Kidney tubule cell (primary cell): ENCODE results near the gene KCNK7.

Experiments used
- DNase-seq: peaks from one replicate; pipeline ENCODE4 v3.0.0-alpha.2; 2018; ENCODE audit warnings: low spot score

The KCNK7 gene

DNA sequence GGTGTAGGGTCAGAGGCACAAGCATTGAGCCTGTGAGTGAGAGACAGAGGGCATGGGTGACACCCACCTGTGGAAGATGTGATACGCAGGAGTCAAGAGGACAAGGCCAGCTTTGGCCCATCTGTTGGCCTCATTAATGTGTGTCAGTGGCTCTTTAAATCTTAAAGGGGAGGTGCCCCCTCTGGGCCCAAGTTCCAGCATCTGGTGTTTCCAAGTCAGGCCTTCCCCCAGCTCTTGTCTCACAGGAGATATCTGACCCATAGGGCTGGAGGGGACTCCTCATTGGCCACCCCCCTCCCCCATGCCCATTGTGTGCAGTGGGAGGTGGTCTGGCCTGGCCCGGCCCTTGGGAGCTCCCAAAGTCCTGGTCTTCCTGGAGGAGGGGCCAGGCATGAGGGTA, 8.9 kb downstream of the KCNK7 start:
- DNase-seq: no peak

DNA sequence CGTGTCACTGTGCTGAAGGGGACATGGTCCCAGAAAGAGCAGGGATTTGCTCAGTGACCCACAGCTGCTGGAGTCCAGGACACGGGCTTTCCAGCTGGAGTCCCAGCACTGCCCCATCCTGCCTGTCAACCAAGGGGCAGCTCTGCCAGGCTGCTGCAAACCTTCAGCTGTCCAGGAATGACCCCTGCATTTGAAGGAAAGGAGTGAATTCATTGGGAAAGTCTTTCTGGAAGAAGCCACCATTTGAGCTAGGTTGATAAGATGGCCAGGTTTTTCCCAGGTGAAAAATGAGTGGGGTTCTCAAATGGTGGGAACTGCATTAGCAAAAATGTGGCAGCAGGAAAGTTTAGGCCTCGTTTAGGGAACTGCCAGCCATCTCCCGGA, 9.4 kb downstream of the KCNK7 start:
- no peak for DNase-seq

DNA sequence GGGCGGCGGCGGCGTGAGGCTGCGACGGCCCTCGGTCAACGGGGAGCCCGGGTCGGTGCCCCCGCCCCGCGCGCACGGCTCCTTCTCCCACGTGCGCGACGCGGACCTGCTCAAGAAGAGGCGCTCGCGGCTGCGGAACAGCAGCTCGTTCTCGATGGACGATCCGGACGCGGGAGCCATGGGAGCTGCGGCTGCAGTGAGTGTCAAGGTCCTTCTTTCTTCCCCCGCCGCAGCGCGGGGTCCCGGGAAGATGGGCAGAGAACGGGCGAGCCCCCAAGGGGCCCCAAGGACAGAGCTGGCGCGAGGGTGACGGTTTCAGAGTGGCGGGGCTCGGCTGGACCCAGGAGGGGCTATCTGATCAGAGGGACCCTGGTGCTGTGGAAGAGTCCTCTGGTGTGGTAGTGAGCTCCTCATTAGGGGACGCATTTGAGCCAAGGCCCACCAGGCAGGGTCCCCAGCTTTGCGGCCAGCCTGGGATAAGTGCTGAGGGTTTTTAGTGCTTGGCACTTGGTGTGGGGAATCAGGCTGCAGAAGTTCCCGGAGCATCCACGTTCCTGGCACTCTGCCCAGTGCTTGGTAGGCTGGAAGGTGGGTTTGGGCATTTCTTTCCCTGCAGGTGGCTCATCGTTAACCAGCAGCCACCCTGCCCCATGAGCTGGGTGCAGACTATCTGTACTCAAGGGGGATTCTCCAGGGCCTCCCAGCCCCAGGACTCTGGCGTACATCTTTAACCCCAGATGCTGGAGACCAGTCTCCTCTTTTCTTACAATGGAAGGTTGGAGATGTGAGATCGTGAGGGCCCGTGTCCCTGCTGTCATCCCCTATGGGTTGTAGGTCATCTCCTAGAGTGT, 10.0 kb downstream of the KCNK7 start:
- DNase-seq: no peak

DNA sequence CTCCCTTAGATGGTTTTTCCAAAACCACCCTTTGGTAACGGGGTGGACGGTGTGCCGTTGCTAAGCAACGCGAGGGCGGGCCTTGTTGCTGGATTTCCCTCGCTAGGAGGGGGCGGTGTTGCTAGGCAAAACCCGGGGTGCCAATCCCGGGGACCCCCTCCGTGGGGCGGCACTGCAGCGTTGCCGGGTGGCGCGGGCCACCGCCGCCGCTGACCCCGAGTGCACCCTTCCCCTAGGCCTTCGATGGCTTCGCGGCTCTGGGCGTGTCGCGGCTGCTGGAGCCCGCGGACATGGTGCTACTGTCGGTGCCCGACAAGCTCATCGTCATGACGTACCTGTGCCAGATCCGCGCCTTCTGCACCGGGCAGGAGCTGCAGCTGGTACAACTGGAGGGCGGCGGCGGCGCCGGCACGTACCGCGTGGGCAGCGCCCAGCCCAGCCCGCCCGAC, 10.9 kb downstream of the KCNK7 start:
- DNase-seq: no peak

DNA sequence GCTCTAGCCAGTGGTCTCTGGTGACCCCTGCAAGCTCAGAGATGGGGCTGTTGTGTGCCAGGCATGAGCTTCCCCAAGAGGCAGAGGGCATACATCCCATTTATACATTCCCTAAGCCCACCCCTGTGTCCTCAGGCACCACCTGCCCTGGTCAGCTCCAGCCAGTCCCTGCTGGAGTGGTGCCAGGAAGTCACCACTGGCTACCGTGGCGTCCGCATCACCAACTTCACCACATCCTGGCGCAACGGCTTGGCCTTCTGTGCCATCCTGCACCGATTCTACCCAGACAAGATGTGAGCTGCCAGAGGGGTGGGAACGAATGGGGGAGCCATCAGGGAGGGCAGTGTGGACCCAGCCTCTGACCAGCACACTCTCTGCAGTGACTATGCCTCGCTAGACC, 11.5 kb downstream of the KCNK7 start:
- DNase-seq: no peak

DNA sequence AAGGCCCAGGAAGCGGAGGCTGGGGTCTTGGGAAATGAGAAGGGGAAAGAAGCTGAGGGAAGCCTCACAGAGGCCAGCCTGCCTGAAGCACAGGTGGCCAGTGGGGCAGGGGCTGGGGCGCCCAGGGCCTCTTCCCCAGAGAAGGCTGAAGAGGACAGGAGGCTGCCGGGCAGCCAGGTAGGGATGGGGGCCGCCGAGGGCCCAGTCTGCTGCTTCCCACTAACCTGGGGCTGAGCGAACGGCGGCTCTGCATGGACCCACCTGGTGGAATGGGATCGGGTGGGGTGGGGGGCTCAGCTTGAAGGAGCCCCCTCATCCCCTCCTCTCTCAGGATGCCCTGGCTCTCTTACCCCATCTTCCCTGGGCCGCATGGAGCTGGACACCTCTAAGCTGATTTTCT, 12.0 kb downstream of the KCNK7 start:
- DNase-seq: no peak

DNA sequence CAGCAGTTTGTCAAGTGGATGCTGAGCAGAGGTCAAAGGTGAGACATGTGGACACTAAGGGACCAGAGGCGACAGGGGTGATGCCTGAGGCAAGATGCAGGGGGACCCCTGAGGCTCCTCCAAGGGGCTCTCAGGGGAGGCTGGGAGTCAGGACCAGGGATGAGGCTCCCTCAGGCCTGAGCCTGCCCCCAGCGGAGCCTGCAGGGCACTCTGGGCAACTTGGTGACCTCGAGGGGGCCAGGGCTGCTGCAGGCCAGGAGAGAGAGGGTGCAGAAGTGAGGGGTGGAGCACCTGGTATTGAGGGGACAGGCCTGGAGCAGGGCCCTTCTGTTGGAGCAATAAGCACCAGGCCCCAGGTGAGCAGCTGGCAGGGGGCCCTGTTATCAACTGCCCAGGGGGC, 13.7 kb downstream of the KCNK7 start:
- no peak for DNase-seq

DNA sequence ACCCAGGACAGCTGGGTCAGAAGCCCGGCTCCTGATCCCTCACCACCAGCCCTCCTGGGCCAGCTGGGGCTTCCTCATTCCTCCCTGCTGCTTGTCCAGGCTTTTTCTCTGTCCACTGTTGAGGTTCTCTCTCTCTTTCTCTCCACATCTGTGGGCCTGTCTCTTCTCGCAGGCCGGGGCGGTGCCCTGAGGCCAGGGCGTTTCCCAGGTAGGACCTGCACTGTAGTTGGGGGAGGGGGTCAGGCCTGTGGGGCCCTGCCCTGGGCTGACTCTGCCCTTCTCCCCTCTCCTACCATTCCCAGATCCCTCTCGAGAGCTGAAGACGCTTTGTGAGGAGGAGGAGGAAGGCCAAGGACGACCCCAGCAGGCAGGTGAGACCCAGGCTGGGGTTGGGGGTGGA, 14.8 kb downstream of the KCNK7 start:
- no peak for DNase-seq

DNA sequence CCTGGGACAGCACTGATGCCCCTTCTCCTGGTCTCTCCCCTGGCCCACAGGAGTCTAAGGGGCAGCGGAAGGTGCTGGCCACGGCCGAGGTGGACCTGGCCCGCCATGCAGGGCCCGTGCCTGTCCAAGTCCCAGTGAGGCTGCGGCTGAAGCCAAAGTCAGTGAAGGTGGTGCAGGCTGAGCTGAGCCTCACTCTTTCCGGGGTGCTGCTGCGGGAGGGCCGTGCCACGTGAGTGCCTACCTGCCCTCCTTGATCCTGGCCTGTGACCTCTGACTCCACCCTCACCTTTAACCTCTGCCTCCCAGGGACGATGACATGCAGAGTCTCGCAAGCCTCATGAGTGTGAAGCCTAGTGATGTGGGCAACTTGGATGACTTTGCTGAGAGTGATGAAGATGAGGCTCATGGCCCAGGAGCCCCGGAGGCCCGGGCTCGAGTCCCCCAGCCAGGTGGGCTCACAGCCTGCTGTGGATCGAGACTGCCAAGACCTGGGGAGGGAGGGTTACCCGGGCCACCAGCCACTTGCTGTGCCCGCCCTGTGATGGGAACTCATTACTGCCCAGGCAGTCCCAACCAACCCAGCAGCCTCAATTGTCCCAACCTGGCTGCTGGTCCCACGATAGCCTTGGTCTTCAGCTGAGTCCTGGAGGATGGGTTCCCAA, 15.4 kb downstream of the KCNK7 start:
- no peak for DNase-seq

DNA sequence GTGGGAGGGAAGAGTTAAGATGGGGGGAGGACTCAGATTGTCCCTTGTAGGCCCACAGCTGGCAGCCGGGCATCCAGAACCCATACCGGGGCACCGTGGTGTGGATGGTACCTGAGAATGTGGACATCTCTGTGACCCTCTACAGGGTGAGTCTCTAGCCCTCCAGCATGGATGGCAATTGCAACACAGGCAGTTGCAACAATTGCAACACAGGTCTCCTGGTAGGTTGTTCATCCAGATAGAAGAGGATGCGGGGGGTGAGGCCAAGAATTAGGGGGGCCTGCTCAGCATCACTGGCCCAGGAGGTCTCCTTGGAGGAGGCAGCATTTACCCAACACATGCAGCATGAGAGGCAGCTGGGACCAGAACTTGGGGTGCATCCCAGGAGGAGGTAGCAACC, 16.3 kb downstream of the KCNK7 start:
- DNase-seq: no peak

DNA sequence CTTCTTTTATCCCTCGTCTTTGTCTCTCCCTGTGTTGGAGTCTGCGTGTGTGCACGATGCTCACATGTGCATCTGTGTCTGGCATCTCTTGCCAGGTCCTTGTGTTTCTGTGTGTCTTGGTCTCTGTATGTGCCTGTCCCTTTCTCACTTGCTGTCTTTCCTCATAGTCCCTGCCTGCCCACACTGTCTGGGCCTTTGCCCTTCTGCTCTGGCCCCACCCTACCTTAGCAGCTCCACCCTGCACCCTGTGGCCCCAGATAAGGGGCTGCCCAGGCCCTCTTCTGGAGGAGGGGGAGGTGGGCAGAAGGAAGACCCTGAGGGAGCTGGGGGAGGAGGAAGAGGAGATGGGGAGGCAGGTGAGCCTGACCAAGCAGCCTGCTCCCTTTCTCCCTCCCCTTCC, 16.9 kb downstream of the KCNK7 start:
- no peak for DNase-seq

DNA sequence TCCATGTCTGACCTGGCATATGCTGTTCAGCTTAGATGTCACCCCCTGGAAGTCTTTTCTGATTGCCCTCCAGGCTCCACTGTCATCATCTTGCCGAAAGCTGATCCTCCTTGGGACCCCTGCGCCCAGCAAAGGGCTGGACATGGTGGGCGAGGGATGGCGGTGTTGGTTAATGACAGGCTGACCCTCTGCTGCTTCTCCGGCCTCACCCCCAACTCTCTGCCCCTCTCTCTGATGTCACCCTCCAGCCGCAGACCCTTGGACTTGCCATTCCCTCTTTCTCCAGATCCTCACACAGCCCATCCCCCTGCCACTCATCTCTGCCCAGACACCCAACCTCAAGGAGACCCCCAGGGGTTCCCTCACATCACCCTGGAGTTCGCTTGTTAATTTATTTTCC, 17.5 kb downstream of the KCNK7 start:
- no peak for DNase-seq

DNA sequence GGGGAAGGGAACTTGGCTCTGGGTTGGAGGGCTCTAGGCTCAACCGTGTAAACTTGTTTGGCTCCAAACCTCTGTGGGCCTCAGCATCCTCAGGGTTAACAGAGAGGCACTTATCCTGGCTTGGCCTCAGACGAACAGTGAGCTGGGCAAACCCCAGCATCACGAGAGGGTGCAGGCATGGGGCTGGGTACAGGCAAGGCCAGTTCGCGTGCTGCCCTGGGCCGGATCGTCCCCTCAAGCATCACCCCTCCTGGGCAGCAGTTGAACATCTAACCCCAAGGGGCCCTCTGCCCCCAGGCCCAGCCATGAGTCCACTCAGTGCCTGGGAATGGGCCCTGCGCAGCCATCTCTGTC, 17.9 kb downstream of the KCNK7 start:
- DNase-seq: no peak

DNA sequence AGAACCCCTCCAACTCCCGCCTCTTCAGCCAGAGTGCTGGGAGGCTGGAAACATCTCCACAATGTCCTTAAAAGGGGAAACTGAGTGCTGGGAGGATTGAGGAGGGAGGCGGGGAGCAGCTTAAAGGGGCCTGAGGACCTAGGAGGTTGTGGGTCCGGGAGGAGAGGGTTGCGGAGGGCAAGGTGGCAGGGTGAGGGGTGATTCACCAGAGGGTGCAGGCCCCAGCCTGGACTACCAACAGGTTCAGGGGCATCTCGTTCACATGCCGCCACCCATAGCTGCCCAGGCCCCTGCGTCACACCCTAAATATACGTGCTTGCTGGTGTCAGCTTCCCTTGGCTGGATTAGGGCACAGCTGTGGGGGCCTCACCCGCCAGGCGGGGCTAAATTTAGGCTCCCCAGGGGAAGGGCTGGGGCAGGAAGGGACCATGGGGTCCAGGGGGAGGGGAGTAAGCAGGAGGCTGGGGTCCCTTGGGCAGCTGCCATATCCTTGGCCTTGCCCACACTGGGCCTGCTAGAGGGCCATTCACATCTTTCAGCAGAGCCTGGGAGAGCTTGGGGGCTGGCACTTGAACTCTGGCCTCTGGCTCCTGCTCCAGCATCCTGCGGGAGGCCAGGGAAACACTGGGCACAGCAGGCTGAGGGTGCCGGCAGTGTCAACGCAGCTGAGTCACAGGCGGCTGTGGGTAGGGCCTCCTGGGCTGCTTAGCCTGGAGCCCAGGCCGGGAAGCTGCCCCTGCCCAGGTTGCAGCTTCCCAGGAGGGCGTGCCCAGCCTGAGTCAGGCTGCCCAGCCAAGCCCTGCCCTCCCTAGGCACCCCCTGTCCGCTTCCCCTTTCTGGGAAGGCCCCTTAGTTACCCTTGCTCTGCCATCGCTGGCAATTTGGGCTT, 18.5 kb downstream of the KCNK7 start:
- peak; percentile 89 for DNase-seq

DNA sequence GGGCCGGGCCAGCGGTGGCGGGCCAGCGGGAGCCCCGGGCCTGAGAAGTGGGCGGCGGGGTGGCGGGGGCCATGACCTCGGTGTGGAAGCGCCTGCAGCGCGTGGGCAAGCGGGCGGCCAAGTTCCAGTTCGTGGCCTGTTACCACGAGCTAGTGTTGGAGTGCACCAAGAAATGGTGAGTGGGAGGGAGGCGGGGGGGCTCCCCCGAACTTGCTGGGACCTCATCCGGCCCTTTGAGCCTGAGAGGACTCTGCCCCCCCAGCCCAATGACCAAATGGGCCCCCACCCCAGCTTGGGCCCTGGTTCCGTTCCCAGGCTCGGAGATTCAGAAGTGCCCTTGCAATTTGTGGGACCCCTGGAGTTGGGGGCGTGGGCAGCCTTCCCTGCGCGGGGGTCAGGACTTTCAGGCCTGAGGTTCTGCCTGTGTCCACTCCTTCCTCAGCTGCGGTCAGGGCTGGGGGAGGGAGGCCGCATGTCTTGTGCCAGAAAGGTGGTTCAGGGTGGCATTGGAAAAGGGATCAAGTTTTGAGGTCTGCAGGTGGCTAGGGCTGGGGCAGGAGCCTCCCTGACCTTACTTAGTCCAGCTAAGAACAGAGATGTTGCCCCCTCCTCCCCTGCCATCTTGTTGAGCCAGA, 19.3 kb downstream of the KCNK7 start:
- DNase-seq: no peak

DNA sequence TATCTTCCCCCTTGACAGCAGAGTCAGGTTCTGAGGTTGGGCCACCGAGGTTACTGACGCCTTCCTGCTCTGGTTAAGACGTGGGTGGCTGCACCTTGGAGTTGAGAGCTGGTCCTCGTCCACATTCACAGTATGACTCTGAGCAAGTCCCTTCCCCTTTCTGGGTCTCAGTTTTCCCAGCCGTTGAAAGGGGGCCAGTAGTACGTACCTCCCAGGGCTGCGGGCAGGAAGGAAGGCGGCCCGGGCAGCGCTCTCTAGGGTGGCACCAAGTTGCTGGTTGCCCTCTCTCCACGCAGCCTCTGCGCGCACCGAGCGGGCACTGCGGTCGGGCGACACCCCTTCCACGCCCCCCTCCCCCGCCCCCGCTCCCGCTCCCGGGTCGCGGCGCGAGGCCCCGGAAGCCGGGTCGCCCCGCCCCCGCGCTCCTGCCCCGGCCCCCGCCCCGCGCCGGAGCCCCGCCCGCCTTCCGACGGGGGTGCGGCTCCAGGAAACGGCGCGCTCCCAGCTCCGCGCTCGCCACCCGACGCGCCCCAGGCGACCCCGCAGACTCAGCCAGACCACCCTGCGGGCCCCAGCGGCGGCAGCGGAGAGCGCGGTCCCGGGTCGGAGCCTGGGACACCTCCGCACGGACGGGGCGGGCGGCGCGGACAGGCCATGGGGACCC, 19.9 kb downstream of the KCNK7 start, which contains the start of gene EHBP1L1:
Gene EHBP1L1, plus strand, starts transcription at position 486 of the 664 bp plus-strand sequence. CDS start 250 bp downstream, outside the sequence.
- DNase-seq: peak; percentile 64

DNA sequence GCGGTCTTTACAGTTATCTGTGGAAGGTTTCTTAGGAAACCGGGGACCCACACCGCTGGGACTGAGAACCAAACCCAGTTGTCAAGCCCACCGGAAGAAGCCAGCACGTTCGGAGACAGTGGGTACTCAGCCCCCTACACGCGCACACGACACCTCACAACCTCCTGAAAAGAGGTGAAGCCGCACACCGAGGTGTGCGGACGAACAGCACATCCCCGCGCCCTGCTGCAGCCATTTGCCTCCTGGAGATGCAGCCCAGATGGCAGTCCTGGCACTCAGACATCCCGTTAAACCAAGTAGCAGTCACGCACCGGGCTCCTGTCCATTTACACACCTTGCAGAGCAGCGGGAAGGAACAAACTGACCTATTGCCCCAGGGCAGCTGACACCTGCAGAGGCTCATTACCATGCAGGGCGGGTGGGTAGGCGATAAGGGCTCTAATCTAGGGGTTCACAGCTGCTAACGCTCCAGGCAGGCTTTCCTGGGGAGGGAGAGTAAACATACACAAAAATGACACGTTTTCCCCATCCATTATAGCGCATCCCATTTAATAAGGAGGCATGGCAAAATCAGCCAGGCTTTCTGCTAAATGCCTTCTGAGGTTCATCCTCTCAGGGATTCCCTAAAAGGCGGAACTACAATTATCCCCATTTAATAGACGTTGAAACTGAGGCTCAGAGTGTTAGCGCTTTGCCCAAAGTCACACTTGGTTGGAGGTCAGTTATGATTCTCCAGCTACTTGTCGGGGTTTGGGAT, 20.6 kb downstream of the KCNK7 start:
- DNase-seq: peak; percentile 38

DNA sequence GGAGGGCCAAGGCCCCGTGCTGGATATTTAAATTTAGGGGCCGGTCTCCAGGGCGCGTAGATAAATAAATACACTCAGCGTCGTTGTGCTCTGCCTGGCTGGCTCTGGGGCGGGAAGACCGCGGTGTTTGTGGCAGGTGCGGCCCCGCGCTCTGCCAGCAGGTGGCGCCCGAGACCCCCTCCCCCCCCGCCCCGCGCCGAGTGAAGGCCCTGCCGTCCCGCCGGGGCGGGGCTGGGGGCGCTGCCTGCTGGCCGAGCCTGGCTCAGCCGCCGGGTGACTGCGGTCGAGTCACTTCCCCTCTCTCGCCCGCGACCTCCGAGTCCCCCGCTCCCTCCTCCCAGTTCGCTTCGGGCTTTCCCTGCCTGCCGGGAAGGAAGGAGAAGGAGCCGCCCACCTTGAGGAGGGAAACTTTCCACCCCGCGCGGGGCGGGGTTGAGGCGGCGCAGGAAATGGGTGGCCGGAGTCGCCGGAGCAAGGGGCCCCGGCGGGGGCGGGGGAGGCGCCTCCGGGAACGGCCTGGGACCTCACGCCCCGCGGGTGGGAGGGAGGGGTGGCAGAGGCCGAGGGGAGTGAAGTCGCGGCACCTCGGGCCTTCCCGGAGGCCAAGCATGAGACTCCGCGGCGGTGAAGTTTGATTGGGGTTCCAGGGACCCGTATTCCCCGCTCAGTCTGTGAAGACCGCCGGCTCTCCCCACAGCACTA, 21.3 kb downstream of the KCNK7 start:
- peak; percentile 98 for DNase-seq

DNA sequence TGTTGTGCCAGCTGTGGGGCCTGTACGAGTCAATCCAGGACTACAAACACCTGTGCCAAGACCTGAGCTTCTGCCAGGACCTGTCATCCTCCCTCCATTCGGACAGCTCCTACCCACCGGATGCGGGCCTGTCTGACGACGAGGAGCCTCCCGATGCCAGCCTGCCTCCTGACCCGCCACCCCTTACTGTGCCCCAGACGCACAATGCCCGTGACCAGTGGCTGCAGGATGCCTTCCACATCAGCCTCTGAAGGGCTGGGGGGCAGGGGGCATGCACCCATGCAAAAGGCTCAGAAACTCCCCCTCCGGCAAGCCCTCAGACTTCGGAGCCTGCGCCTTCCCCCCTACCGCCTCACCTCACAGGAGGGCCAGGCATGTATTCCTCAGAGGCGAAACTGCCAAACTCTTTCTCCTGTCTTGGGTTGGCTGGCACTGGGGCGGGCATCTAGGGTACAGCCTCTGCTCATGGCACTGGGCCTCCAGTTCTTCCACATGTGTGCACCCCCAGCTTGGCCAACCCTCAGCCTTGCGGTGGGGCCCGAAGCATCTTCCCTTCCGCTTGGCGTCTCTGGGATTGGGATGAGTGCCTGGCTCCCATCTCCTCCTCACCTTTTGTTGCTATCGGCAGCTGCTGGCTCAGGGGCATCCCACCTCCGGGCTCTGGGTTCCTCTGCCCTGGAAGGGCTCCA, 22.1 kb downstream of the KCNK7 start:
- DNase-seq: no peak
